Pancreas (tissue), 10 donors: ENCODE measurements around the gene UPK3A. TPM values are rescaled to one million over a fixed set of nuclear protein-coding genes. Genes with fewer than 3 reads are reported as not detected.

Source experiments
- ATAC-seq, 4 donors: fragments of 200-7000 bp; cut with Tn5 transposase; one replicate each; pipeline versions ENCODE4 v1.8.0 to v1.9.1; 2020; ENCODE audit warnings: mild to moderate bottlenecking in 4 of 4, moderate library complexity in 4 of 4
- DNase-seq, 6 donors: peaks; one replicate each; pipeline ENCODE4 v3.0.0-alpha.2; 2020
- FAIRE-seq: peaks from 2 replicates; lab custom pipeline; 2012; peaks lifted over from hg19 to GRCh38; lab: Jason Lieb, UNC
- H3K27ac ChIP-seq, 4 donors: fragments of 200-600 bp; sonication (generic); 1 replicate in 3 of 4; 2 replicates in 1 of 4; pipeline versions ENCODE4 v1.5.0 to v1.8.0; 2020
- H3K27me3 ChIP-seq, 4 donors: fragments of 200-600 bp; one replicate each; pipeline ENCODE4 v1.8.0; 2021
- H3K36me3 ChIP-seq, 3 donors: fragments of 200-600 bp; sonication (generic) in 1 of 3; one replicate each; pipeline versions ENCODE4 v1.5.0 to v1.8.0; 2020 to 2021
- H3K4me1 ChIP-seq, 3 donors: fragments of 200-600 bp; one replicate each; pipeline ENCODE4 v1.8.0; 2021
- H3K4me3 ChIP-seq, 4 donors: fragments of 200-600 bp; sonication (generic) in 2 of 4; one replicate each; pipeline versions ENCODE4 v1.5.0 to v1.8.0; 2020 to 2021
- H3K9me3 ChIP-seq, 4 donors: fragments of 200-600 bp; one replicate each; pipeline ENCODE4 v1.8.0; 2021
- WGBS, 2 donors: extraction: QIAGEN DNeasy Blood & Tissue Kit; methylation state at CpG; one replicate each; pipeline ENCODE4 v1.1.7; 2013; 5-methylcytosine and 5-hydroxymethylcytosine counted together
- intact Hi-C, 3 donors: fragments of 100-400 bp; cut with DNase I; formaldehyde crosslinking; loops; one replicate each; pipeline versions ENCODE4 v1.11.1 to v1.14.2; 2022
- polyA plus RNA-seq, 2 donors: library from polyadenylated mRNA; stranded (reverse); fragments of 200-250 nt; gene quantifications; one replicate each; pipeline ENCODE4 v1.2.3, GENCODE V29; 2013
- total RNA-seq, 6 donors: library from RNA; stranded (reverse); fragmentation: NEBNext Ultra II Directional in 4 of 6; extraction: Animal tissue kit (Norgen Biotek cat#: 25700) in 4 of 6; gene quantifications; one replicate each; pipeline versions ENCODE4 v1.2.1 to v1.2.4, GENCODE V29; 2021 to 2023
- TF ChIP-seq, protein P1 (sequence below), 4 donors: fragments of 200-600 bp; sonication (generic) in 3 of 4; IDR thresholded peaks; one replicate each; pipeline versions ENCODE4 v1.5.0 to v1.8.0; 2021; ENCODE audit warnings: antibody characterized with exemption in 4 of 4
- donor health status: healthy with polysubstance abuse.
- donor health status: DM: no; HTN: no; CAD: no; lungs with moderate emphysema.
- donor health status: DM: no; HTN: no; CAD: no.
- donor health status: control.
- donor health status: control.
- donor health status: Bipolar disorder and iron deficiency.
- donor health status: DM: yes; HTN: yes; CAD: no.
- donor health status: DM: no; HTN: no; CAD: no.
- donor health status: DM: no; HTN: no; CAD: no.
- donor health status: DM: yes; HTN: yes; CAD: no.

UPK3A gene
- total and polyA plus RNA-seq, 8 donors: 0.21 TPM; not detected in 7

DNA sequence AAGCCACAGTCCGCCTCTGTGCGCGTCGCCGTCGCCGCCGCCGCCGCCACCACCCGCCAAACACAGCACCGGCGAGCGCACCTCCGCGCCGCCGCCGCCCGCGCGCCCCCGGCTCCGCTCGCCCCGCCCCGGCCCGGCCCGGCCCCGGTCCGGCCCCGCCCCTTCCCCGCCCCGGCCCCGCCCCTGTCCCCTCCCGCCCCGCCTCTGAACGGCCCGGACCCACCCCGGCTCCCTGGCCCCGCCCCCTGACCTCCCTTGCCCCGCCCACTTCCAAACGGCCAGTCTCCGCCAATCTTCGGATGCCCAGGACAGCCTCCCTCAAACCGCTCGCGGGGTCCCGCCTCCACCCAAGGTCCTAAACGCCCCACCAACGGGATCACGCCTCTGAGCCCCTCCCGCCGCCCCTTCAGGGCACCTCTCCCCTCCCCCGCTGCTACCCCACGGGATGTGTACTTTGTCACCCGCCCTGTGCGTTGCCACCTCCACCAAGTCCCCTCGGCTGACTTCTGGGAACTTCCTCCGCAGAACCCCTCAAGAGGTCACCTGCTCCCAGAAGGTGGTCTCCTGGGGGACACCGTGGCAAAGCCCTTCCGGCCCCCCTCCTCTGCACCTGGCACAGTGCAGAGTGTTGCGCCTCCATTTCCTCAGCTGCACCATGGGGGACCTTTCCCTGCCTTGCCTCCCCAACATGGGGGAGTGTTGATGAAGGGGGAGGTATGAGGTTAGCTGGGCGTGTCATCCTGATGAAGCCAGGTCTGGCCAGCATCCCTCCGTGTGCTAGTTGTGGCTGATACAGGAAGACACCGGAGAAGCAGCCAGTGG is 43.7 kb upstream of the UPK3A start, which contains the start of gene KIAA0930:
Gene KIAA0930 (minus strand): TSS at position 85 of the 822 bp plus-strand sequence. CDS start 191 bp downstream, outside the sequence.
- no peaks in the 10 kb centered on the region for H3K36me3 ChIP-seq
- H3K4me3 ChIP-seq: peak within 1 kb of the TSS; percentile 44 to 71 (median 62)
- DNase-seq (peak; percentile 73 to 93 (median 86)), ATAC-seq (peak; percentile 53 to 71 (median 70)), FAIRE-seq (no peak)
- TF ChIP-seq, protein P1, sequence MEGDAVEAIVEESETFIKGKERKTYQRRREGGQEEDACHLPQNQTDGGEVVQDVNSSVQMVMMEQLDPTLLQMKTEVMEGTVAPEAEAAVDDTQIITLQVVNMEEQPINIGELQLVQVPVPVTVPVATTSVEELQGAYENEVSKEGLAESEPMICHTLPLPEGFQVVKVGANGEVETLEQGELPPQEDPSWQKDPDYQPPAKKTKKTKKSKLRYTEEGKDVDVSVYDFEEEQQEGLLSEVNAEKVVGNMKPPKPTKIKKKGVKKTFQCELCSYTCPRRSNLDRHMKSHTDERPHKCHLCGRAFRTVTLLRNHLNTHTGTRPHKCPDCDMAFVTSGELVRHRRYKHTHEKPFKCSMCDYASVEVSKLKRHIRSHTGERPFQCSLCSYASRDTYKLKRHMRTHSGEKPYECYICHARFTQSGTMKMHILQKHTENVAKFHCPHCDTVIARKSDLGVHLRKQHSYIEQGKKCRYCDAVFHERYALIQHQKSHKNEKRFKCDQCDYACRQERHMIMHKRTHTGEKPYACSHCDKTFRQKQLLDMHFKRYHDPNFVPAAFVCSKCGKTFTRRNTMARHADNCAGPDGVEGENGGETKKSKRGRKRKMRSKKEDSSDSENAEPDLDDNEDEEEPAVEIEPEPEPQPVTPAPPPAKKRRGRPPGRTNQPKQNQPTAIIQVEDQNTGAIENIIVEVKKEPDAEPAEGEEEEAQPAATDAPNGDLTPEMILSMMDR (IDR thresholded peaks at IDR 0.05): no peak
- intact Hi-C loops: no loop called here
- no peaks in the 10 kb centered on the region for H3K27me3 ChIP-seq
- no peaks in the 10 kb centered on the region for H3K9me3 ChIP-seq
- 12 to 42% methylated on average over 18 to 59 of the region's 66 CpGs for WGBS, 2 donors
- peaks cover 11 to 17% (median 17%) of the 10 kb centered on the region in 3 donors for H3K4me1 ChIP-seq
- H3K27ac ChIP-seq: peak within 1 kb of the TSS in 2 of 4 donors; percentile 51 to 56

DNA sequence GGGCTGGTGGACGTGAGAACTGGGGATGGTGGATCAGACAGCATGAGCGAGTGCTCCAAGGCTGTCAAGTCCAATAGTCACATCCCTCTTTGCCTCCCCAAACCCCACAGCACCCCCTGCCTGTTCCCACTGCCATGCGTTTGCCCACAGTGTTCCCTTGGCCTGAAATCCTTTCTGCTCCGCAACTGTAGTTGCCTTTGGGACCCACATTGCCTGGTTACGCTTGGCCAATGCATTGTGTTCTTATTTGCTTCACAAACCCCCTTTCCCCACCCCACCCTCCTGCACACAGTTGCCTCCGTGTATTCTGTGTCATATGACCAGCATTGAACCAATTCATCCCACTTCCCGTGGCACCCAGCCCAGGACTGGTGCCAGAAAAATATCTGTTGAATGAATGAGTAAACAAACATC is 42.0 kb upstream of the UPK3A start:
- peak overlapping the region in 3 of 4 donors; percentile 38 to 93 (median 53) for H3K27ac ChIP-seq
- TF ChIP-seq, protein P1 (IDR thresholded peaks at IDR 0.05): no peak
- FAIRE-seq (no peak), DNase-seq (peak; percentile 73 to 88 (median 81)), ATAC-seq (peak; percentile 7 to 37 (median 25))
- H3K4me3 ChIP-seq: no peak overlapping the region
- WGBS, 2 donors: 38 to 40% methylated on average over 7 of the region's 7 CpGs
- H3K36me3 ChIP-seq: no peaks in the 10 kb centered on the region
- no peaks in the 10 kb centered on the region for H3K9me3 ChIP-seq
- H3K27me3 ChIP-seq: no peaks in the 10 kb centered on the region
- peaks cover 20 to 31% (median 29%) of the 10 kb centered on the region in 3 donors for H3K4me1 ChIP-seq
- intact Hi-C loops: no loop called here

DNA sequence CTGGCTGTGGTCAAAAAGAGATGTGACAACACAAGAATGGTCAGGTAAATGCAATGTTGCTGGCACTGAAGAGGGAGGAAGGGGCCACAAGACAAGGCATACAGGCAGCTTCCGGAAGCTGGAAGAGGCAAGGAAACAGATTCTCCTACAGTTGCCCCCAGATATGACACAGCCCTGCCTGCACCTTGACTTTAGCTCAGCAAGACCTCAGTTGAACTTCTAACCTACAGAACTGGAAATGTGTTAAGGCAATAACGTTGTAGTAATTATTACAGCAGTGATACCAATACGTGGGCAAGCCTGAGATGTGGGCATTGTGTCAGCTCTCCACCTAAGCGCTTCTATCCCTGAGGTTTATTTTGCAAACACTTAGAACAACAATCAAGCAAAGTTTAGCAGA is 39.8 kb upstream of the UPK3A start:
- FAIRE-seq (no peak), DNase-seq (peak in 1 of 6 donors; percentile 3), ATAC-seq (no peak)
- TF ChIP-seq, protein P1 (IDR thresholded peaks at IDR 0.05): no peak
- peaks cover 20 to 31% (median 24%) of the 10 kb centered on the region in 3 donors for H3K4me1 ChIP-seq
- intact Hi-C loops: no loop called here
- no peaks in the 10 kb centered on the region for H3K9me3 ChIP-seq
- H3K27me3 ChIP-seq: no peaks in the 10 kb centered on the region
- H3K36me3 ChIP-seq: no peaks in the 10 kb centered on the region
- peak overlapping the region in 2 of 4 donors; percentile 93 to 94 for H3K27ac ChIP-seq
- WGBS, 2 donors: 72 to 78% methylated on average over 4 of the region's 4 CpGs
- no peak overlapping the region for H3K4me3 ChIP-seq

GRCh38 chr22:45246060-45246985 is 38.4 kb upstream of the UPK3A start:
- Histone ChIP-seq H3K36me3 (no peaks in the 10 kb centered on the region), H3K27ac (peak overlapping the region; percentile 77 to 94 (median 86)), H3K9me3 (no peaks in the 10 kb centered on the region), H3K27me3 (no peaks in the 10 kb centered on the region), H3K4me3 (no peak overlapping the region), H3K4me1 (peaks cover 20 to 31% (median 24%) of the 10 kb centered on the region in 3 donors)
- 13% methylated on average over 13 of the region's 13 CpGs for WGBS, 2 donors
- peak; percentile 90 to 95 (median 93) for ATAC-seq
- intact Hi-C loops: no loop called here
- TF ChIP-seq, protein P1 (IDR thresholded peaks at IDR 0.05): no peak
- peak; percentile 86 for FAIRE-seq
- peak in 4 of 6 donors; percentile 80 to 93 (median 90) for DNase-seq
